GM12878 (cell line): Measurements from ENCODE around the gene OSBPL10.

Experiments used
- EZH2 ChIP-seq: IDR thresholded peaks from 2 replicates; pipeline ENCODE4 v1.6.1; 2012; ENCODE audit warnings: low read depth, mild to moderate bottlenecking, control low read depth, inconsistent platforms, low read length, borderline replicate concordance; ENCODE audit not compliant: control insufficient read depth
- KLF5 ChIP-seq: fragments of 450-650 bp; IDR thresholded peaks from 2 replicates; pipeline ENCODE4 v1.6.1; 2014; ENCODE audit warnings: mild to moderate bottlenecking; ENCODE audit not compliant: partially characterized antibody
- NR2C2 ChIP-seq: IDR thresholded peaks from 2 replicates; pipeline ENCODE4 v1.6.1; 2011; ENCODE audit warnings: borderline replicate concordance, low read depth; ENCODE audit not compliant: control insufficient read depth, insufficient read length
- POLR2AphosphoS5 ChIP-seq: IDR thresholded peaks from 2 replicates; pipeline ENCODE4 v1.6.1; 2011; ENCODE audit warnings: mild to moderate bottlenecking, low read length, inconsistent platforms
- RFX5 ChIP-seq: IDR thresholded peaks from 2 replicates; pipeline ENCODE4 v1.6.1; 2011; ENCODE audit warnings: low read depth, low read length, improper control_type of control experiment
- SIN3A ChIP-seq: IDR thresholded peaks from 2 replicates; pipeline ENCODE4 v1.6.1; 2012; ENCODE audit warnings: low read depth, low read length, improper control_type of control experiment
- SPI1 ChIP-seq: IDR thresholded peaks from 2 replicates; pipeline ENCODE4 v1.6.1; 2011; ENCODE audit warnings: low read depth, mild to moderate bottlenecking, low read length, moderate library complexity, borderline replicate concordance; ENCODE audit not compliant: insufficient read depth
- SREBF2 ChIP-seq: IDR thresholded peaks from 2 replicates; pipeline ENCODE4 v1.6.1; 2012; ENCODE audit warnings: mild to moderate bottlenecking, low read length
- YY1 ChIP-seq: IDR thresholded peaks from 2 replicates; pipeline ENCODE4 v1.6.1; 2011; ENCODE audit warnings: low read depth, mild to moderate bottlenecking, low read length
- ZBED1 ChIP-seq: IDR thresholded peaks from 2 replicates; pipeline ENCODE4 v1.6.1; 2016; ENCODE audit warnings: borderline replicate concordance
- TF ChIP-seq, protein P1 (sequence below), 3 experiments: IDR thresholded peaks in 2 of 3; conservative IDR thresholded peaks in 1 of 3; 2 replicates each; pipeline ENCODE4 v1.5.1; 2011; ENCODE audit warnings: low read depth in 3 of 3, low read length in 3 of 3, mild to moderate bottlenecking in 3 of 3, control low read depth in 2 of 3, moderate library complexity in 2 of 3, inconsistent platforms in 1 of 3, mixed read lengths in 1 of 3; ENCODE audit not compliant: control insufficient read depth in 2 of 3, insufficient read depth in 1 of 3; ENCODE audit errors: extremely low read depth in 1 of 3
- TF ChIP-seq, protein P2 (sequence below): fragments of 450-650 bp; IDR thresholded peaks from 2 replicates; pipeline ENCODE4 v1.6.1; 2017; ENCODE audit warnings: antibody characterized with exemption, mild to moderate bottlenecking, moderate library complexity
- TF ChIP-seq, protein P3 (sequence below): IDR thresholded peaks from 2 replicates; pipeline ENCODE4 v1.6.1; 2011; ENCODE audit warnings: low read depth, low read length, improper control_type of control experiment, borderline replicate concordance

DNA sequence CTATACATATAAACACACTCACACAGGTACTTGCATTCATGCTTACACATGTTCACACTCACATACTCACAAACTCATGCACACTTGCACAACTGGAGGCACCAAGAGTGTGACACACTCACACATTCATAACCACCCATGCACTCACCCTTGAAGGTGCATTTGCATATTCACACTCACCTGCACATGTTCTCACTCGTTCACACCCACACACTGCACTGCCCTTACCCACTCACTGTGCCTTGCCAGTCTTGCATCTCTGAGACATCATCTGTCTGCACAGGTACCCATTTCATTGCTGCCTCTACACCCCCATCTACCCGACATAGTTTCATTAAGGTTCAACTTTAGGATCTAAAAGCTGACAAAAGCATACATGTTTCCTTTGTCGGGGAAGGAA is 95.8 kb downstream of the OSBPL10 start:
- TF ChIP-seq KLF5 (no peak), ZBED1 (no peak), RFX5 (no peak), NR2C2 (no peak), EZH2 (no peak), SREBF2 (no peak), SPI1 (no peak), SIN3A (no peak), POLR2AphosphoS5 (no peak), YY1 (no peak)
- TF ChIP-seq, protein P1, sequence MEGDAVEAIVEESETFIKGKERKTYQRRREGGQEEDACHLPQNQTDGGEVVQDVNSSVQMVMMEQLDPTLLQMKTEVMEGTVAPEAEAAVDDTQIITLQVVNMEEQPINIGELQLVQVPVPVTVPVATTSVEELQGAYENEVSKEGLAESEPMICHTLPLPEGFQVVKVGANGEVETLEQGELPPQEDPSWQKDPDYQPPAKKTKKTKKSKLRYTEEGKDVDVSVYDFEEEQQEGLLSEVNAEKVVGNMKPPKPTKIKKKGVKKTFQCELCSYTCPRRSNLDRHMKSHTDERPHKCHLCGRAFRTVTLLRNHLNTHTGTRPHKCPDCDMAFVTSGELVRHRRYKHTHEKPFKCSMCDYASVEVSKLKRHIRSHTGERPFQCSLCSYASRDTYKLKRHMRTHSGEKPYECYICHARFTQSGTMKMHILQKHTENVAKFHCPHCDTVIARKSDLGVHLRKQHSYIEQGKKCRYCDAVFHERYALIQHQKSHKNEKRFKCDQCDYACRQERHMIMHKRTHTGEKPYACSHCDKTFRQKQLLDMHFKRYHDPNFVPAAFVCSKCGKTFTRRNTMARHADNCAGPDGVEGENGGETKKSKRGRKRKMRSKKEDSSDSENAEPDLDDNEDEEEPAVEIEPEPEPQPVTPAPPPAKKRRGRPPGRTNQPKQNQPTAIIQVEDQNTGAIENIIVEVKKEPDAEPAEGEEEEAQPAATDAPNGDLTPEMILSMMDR (IDR thresholded peaks at IDR 0.05 in 2 of 3, conservative IDR thresholded peaks at IDR 0.05 in 1 of 3; ENCODE audit: control insufficient read depth in 2 of 3, extremely low read depth in 1 of 3, insufficient read depth in 1 of 3, low read depth in 3 of 3, low read length in 3 of 3): no peak
- TF ChIP-seq, protein P2, sequence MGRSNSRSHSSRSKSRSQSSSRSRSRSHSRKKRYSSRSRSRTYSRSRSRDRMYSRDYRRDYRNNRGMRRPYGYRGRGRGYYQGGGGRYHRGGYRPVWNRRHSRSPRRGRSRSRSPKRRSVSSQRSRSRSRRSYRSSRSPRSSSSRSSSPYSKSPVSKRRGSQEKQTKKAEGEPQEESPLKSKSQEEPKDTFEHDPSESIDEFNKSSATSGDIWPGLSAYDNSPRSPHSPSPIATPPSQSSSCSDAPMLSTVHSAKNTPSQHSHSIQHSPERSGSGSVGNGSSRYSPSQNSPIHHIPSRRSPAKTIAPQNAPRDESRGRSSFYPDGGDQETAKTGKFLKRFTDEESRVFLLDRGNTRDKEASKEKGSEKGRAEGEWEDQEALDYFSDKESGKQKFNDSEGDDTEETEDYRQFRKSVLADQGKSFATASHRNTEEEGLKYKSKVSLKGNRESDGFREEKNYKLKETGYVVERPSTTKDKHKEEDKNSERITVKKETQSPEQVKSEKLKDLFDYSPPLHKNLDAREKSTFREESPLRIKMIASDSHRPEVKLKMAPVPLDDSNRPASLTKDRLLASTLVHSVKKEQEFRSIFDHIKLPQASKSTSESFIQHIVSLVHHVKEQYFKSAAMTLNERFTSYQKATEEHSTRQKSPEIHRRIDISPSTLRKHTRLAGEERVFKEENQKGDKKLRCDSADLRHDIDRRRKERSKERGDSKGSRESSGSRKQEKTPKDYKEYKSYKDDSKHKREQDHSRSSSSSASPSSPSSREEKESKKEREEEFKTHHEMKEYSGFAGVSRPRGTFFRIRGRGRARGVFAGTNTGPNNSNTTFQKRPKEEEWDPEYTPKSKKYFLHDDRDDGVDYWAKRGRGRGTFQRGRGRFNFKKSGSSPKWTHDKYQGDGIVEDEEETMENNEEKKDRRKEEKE: no peak
- TF ChIP-seq, protein P3, sequence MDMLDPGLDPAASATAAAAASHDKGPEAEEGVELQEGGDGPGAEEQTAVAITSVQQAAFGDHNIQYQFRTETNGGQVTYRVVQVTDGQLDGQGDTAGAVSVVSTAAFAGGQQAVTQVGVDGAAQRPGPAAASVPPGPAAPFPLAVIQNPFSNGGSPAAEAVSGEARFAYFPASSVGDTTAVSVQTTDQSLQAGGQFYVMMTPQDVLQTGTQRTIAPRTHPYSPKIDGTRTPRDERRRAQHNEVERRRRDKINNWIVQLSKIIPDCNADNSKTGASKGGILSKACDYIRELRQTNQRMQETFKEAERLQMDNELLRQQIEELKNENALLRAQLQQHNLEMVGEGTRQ: no peak
